ENCODE results near the gene B4GALNT4.
"Not testable (repeated sequence)": the region's sequence is repeated elsewhere in the genome, so short reads cannot be mapped to it uniquely, and the experiment has no call there.

B4GALNT4 gene

DNA sequence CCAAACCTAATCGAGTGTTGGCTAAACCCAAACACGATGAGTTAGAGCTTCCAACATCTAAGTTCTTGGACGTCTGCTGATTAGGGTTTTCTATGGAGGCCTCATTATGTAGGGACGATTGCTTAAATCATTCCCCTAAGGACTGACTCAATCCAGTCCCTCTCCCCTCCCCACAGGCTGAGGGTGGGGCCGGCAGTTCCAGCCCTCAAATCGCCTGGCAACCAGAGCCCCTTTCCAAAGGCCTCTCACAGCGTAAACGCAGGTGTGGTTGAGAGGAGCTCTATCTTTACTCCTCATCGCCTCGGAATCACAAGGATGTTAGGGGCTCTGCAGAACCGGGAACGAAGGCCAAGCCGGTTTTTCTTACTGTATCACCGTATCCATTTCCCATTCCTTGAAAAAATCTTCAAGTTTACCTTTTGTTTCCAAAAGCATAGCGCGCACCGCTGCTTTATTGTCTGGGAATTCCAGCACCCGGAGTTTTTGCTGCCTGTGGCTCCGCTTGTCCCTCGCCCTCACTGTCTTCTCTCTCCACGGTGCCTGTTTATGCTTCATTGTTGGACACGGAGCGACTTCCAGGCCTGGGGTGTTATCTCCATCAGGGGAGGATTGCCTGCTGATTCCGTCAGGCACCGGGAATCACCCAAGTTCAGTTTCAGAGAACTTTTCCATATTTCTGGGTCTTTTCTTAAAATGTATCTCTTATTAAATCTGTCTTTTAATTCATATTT lies 34.9 kb upstream of the B4GALNT4 start:
- DNase-seq (ENCODE audit: low spot score) = peak; percentile 69

GRCh38 chr11:335779-336658 lies 33.3 kb upstream of the B4GALNT4 start:
- DNase-seq (ENCODE audit: low spot score) = no peak

DNA sequence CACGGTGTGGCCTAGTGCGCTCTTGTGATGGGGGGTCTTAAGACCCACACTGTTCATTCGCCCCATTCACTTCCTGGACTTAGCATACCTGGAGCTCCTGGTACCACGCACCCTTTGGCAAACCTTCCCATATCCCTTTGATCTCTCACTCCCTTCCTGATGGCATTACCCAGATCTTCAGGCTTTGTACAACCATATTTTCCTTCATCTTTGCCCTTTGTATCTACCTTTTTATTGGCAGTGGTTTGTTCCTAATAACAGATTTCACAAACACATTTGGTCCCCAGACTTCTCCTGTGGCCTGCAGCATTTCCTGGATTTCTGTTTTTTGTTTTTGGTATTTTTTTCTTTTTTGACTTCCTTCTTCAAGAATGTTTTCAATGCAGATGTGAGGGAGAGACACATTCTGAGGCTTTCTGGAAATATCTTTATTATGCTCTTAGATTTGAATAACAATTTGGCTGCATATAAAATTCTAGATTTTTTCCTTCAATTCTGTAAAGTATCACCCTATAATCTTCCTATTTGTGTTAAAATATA lies 32.6 kb upstream of the B4GALNT4 start:
- no peak for DNase-seq (ENCODE audit: low spot score)

DNA sequence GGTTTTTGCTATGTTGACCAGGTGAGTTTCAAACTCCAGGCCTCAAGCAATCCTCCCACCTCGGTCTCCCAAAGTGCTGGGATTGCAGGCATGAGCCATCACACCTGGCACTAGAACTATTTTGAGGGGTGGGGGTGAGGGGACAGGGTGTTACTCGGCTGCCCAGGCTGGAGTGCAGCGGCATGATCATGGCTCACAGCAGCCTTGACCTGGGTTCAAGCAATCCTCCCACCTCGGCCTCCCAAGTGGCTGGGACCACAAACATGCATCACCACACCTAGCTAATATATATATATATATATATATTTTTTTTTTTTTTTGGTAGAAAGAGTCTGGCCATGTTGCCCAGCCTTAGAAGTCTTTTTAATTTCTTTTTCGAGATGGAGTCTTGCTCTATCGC lies 31.6 kb upstream of the B4GALNT4 start:
- DNase-seq (ENCODE audit: low spot score) = no peak

GRCh38 chr11:339963-340362 lies 29.3 kb upstream of the B4GALNT4 start:
- DNase-seq (ENCODE audit: low spot score) = no peak

DNA sequence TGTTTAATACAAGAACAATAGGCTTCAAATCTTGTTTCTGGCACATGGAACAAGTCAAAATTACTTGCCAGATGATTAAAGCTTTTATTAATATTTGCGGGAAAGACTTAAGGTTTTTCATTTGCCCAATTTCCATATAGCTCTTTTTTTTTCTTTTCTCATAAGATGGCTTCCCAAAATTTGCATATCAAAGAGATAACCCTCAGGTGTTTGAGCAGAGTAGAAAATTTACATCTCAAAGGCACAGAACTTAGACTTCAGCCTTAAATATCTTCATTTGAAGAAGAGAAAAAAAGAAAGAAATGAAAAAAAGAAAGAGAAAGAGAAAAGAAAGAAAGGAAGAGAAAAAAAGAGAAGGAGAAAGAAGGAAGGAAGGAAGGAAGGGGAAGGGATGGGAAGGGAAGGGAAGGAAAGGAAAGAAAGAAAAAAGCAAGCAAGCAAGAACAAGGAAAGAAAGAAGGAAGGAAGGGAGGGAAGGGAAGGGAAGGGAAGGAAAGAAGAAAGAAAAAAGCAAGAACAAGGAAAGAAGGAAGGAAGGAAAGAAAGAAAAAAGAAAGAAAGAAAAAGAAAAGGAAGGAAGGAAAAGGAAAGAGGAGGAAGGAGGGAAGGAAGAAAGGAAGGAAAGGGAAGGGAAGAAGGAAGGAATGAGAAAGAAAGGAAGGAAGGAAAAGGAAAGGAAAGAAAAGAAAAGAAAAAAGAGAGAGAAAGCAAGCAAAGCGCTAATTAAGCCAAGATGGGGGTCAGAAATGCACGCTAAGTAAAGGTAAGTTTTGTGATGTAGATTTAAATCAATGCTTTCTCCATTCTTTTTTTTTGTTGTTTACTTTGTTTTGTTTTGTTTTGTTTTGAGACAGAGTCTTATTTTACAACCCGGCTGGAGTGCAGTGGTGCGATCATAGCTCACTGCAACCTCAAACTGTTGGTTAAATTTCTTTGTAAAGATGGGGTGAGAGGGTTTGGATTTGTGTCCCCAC lies 28.5 kb upstream of the B4GALNT4 start:
- DNase-seq (ENCODE audit: low spot score) = no peak

DNA sequence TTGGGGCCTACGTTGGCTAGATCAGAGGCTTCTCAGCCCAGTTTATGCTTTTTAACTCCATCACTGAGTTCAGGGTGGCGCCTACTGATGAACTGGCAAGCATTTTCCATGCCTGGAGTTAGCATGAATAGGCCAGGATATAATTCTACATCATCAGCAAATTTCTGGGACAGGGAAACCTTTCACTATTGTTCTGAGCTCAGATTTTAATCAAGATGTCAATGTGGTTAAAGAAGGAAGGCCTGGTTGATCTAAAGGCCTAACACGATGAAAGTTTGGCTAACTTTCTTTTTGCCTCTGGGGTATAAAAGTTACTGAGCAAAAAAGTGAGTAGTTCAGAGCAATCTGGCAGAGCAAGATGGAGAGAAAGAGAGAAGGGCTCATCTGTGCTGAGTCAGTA lies 27.0 kb upstream of the B4GALNT4 start:
- no peak for DNase-seq (ENCODE audit: low spot score)

- no peak for DNase-seq (ENCODE audit: low spot score)
Observed at GRCh38 chr11:344836-345578, 24.3 kb upstream of the B4GALNT4 start.

DNA sequence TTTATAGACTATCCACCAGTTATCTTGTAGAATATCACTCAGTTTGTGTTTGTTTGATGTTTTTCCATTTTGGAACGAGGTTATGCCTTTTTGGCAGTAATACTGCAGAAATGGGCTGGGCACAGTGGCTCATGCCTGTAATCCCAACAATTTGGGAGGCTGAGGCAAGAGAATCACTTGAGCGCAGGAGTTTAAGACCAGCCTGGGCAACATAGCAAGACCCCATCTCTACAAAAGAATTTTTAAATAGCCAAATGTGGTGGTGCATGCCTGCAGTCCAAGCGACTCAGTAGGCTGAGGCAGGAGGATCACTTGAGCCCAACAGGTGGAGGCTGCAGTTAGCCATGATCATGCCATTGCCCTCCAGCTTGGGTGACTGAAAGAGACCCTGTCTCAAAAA lies 22.8 kb upstream of the B4GALNT4 start:
- no peak for DNase-seq (ENCODE audit: low spot score)

DNA sequence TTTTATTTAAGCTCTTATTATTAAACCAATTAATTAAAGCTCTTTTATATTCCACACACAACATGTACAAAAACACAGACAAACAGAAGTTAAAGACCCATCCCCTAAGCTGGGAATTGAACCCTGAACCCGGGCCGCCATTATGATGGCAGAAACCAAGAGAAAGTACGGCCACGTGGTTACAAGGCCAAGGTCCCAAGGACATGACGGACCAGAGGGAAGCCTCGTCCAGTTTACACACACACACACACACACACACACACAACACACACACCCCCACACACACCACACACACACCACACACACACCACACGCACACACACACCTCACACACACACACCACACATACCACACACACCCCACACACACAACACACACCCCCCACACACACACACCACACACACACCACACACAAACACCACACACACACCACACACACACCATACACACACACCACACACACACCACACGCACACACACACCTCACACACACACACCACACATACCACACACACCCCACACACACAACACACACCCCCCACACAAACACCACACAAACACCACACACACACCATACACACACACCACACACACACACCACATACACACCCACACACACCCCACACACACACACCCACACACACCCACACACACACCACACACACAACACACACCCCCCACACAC lies 19.9 kb upstream of the B4GALNT4 start:
- DNase-seq (ENCODE audit: low spot score) = not testable (repeated sequence)

DNA sequence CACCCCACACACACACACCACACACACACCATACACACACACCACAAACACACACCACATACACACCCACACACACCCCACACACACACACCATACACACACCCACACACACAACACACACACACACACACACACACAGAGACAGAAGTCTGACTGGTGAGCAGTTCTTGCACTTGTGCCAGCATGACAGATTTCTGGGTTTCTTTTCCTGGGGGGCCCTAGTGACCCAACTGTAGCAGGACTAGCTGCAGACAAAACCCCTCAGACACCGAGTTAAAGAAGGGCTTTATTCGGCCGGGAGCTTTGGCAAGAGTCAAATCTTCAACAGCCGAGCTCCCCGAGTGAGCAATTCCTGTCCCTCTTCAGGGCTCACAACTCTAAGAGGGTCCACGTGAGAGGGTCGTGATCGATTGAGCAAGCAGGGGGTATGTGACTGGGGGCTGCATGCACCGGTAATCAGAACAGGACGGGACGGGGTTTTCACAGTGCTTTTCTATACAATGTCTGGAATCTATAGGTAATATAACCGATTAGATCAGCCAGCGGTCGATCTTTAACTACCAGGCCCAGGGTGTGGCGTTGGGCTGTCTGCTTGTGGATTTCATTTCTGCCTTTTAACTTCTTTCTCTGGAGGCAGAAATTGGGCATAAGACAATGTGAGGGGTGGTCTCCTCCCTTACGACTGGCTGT lies 19.1 kb upstream of the B4GALNT4 start:
- DNase-seq (ENCODE audit: low spot score) = not testable (repeated sequence)

DNA sequence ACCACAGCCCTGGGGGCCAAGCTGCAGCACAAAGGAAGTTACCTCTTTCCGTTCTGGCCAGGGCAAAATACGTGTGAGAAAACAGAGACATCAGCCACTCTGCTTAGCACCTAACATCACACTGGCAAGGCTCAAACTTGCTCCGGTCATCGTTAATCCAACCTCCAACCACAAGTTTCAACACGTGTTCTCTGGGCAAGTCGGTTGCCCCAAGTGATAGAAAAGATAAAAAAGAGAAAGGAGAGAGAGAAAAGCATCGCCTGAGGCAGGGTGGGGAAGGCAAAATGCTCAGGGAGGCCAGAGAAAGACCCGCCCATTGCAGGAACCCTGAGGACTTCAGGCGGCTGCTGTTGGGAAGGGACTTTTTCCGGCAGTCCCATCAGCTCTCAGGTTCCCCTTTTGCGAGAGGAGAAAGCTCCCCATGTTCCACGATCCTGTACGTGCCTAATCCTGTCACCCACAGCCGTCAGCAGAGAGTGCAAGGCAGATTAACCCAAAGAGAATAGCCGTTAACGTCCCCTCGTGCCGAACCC lies 18.5 kb upstream of the B4GALNT4 start:
- no peak for DNase-seq (ENCODE audit: low spot score)

- DNase-seq (ENCODE audit: low spot score) = no peak
Observed at GRCh38 chr11:351411-351810, 17.9 kb upstream of the B4GALNT4 start.

GRCh38 chr11:352456-353031 lies 16.8 kb upstream of the B4GALNT4 start:
- DNase-seq (ENCODE audit: low spot score) = no peak

DNA sequence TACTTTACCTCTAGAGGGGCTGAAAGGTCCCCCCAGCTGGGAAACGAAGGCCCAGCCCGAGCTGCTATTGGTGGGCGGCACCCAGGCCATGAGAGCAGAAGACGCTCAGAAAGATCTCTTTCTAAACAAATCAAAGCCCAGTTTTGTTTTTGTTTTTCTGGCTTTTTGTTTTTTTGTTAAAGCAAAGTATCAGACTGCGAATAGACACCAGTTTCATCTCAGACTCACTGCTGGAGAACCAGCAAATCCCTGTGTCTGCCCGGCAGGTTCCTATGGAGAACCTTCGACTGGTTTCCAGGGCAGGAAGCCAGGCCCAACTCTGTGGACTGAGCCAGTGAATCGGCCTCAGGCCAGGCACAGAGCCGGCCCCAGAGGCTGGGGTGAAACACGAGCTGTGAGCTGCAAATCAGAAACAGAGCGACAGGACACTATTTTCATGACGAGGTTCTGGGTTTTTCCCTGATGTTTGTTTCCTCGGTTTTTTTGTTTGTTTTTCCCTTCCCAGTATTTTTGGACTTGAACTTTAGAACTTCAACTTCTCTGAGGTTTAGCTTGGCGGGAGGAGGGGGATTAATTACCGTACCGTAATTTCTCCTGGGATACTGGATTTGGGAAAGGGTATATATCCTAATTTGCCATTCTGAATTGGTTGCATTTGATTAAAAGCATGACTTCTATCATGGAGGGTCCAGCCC lies 16.0 kb upstream of the B4GALNT4 start:
- peak; percentile 48 for DNase-seq (ENCODE audit: low spot score)

GRCh38 chr11:355581-356458 lies 13.5 kb upstream of the B4GALNT4 start:
- peak; percentile 92 for DNase-seq (ENCODE audit: low spot score)

GRCh38 chr11:356610-357009 lies 12.7 kb upstream of the B4GALNT4 start:
- no peak for DNase-seq (ENCODE audit: low spot score)

DNA sequence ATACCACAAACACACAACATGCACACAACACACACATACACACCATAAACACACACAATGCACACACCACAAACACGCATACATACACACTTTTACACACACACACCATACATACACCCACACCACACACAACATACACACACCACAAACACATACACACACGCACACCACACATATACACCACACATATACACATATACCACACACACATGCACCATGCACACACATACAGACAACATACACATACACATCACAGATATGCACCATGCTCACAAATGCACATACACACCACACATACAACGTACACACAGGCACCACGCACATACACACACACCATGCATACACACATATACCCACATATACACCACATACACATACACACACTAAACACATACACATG lies 11.7 kb upstream of the B4GALNT4 start:
- no peak for DNase-seq (ENCODE audit: low spot score)
